GM18909 (cell line): ENCODE data around the gene TMCC2.
"Not testable (repeated sequence)": the region's sequence is repeated elsewhere in the genome, so short reads cannot be mapped to it uniquely, and the experiment has no call there.

Experiments
- ATAC-seq: cut with Tn5 transposase; IDR thresholded peaks from one replicate; pipeline ENCODE4 v1.9.1; 2021; ENCODE audit warnings: mild to moderate bottlenecking; ENCODE audit not compliant: unreplicated experiment, poor library complexity

The TMCC2 gene, protein sequence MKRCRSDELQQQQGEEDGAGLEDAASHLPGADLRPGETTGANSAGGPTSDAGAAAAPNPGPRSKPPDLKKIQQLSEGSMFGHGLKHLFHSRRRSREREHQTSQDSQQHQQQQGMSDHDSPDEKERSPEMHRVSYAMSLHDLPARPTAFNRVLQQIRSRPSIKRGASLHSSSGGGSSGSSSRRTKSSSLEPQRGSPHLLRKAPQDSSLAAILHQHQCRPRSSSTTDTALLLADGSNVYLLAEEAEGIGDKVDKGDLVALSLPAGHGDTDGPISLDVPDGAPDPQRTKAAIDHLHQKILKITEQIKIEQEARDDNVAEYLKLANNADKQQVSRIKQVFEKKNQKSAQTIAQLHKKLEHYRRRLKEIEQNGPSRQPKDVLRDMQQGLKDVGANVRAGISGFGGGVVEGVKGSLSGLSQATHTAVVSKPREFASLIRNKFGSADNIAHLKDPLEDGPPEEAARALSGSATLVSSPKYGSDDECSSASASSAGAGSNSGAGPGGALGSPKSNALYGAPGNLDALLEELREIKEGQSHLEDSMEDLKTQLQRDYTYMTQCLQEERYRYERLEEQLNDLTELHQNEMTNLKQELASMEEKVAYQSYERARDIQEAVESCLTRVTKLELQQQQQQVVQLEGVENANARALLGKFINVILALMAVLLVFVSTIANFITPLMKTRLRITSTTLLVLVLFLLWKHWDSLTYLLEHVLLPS

DNA sequence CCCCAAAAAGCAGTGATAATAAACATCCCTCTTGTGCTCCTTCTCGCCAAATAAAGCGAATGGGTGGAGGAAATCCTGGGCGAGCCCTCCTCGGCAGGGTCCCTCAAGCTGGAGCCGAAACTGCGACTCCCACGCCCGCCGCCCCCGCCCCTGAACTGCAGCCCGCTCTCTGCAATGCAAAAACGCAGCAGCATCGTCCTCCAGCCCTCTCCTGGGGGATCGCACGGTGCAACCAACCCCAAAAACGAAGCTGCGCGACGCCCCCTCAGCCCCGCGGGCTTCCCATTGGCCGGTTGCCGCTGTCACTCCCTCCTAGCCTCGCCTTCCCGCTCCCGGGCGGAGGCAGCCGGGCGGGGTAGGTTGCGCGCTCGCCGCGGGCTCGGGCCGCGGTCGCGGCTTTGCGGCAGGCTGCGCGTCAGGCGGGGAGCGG, at the start of gene TMCC2:
TMCC2 (plus strand) TSS at position 363 of the 430 bp plus-strand sequence. CDS start 619 bp downstream, outside the sequence.
- ATAC-seq: peak; percentile 54

DNA sequence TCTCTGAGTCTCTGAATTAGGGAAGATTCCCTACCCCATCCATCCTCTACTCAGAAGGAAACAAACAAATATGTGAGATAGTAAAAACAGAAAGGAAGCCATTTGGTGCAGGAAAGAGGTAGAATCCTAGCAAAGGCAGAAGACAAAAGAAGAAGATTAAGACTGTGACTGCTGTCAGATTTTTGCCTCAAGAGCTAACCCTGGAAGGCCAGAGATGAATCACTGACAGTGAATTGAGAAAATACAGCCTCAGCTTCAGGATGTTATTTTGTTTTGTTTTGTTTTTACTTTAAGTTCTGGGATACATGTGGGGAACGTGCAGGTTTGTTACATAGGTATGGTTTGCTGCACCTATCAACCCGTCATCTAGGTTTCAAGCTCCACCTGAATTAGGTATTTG, 47.9 kb upstream of the TMCC2 start:
- no peak for ATAC-seq

DNA sequence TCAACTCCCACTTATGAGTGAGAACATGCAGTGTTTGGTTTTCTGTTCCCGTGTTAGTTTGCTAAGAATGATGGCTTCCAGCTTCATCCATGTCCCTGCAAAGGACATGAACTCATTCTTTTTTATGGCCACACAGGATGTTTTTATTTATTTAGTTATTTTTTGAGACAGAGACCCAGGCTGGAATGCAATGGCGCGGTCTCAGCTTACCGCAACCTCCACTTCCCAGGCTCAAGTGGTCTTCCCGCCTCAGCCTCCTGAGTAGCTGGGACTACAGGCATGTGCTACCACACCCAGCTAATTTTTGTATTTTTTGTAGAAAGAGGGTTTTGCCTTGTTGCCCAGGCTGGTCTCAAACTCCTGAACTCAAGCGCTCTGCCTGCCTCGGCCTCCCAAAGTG, 47.4 kb upstream of the TMCC2 start:
- ATAC-seq: not testable (repeated sequence)

DNA sequence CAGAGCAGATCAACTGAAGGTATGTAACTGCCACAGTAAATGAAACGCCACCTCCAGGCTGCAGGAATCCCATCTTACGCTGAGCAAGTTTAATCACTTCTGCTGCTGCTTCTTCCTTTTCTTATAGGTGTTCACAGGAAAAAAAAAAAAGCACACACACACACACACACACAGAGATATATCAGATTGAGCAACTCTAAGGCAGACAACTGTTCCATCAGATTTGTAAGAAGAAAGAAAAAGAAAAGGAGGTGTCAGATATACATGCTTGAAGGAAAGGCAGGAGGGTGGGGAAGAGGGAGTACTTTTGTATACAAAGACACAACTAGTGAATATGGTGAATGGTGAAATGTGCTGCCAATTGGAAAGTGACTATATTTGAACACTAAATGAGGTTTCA, 44.8 kb upstream of the TMCC2 start:
- ATAC-seq: no peak

DNA sequence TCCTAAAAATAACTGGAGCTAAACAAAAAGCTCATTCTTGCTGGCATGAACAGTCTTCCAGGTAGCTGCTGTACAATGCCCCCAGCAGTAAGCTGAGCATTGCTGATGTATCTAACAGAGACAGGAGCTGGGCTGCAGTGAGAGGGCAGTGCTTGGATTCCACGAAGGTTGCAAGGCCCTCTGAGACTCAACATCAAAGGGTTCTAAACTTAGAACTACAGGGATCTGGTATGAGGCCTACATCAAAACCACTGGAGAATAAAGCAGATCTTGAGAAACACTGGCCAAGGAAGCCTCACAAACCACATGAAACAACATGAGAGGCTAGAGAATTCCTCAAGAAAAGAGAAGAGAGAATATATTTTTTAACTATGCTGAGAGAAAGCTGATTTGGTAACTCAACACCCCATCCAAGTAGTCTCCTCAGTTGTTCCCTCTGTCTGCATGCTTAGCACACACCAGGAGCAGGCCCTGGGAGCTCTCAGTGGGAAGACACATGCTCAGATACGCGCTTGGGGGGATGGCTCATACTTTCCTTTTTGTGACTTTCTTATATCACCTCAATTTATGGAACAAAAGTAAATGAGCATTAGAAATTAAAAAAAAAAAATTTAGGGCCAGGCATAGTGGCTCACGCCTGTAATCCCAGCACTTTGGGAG, 43.9 kb upstream of the TMCC2 start:
- ATAC-seq: no peak

DNA sequence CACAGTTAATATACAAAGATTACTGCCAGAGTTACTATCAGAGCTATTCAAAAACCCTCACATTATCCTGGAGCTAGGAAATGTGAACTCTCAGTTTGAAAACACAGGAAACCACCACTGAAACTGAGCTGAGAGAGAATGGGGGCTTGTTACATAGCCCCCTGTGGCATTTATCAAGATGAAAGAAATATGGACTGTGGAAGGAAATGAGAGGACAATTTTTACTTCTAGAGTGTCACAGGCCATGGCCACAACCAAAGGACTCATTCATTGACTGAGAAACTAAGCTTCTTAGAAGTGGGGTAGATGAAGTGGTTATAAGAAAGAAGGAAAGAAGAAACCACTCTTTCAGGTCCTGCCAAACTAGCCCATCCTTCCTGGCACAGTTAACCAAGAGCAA, 41.6 kb upstream of the TMCC2 start:
- ATAC-seq: no peak

DNA sequence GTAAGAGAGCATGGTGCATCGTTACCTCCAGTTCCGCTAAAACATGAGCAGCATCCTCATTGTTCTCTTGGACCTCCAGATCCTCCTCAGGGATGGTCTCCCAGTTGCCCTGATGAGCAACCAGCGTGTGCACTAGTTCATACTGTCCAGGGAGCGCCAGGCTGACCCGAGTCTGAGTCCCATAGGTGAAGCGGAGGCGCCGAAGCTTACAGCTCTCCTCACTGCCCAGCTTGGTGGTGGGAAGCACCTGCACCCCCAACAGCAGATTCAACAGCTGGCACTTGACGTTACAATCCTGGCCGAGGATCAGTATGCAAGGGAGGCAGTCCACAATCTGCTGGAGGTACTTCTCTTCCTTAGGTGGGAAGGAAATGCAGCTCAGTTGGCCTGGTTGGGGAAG, 40.3 kb upstream of the TMCC2 start:
- no peak for ATAC-seq

DNA sequence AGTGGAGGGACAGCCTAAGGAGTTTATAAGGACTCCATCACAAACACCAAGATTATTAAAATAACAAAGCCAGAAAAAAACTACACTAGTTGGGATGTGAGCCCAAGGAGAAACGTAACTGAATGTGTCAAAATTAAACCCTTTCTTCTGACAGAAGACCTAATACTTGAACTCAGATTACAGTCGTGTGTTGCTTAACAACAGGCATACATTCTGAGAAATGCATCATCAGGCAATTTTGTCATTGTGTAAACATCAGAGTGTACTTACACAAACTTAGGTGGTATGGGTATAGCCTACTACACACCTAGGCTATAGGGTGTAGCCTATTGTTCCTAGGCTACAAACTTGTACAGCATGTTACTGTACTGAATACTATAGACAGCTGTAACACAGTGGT, 39.6 kb upstream of the TMCC2 start:
- ATAC-seq: no peak

DNA sequence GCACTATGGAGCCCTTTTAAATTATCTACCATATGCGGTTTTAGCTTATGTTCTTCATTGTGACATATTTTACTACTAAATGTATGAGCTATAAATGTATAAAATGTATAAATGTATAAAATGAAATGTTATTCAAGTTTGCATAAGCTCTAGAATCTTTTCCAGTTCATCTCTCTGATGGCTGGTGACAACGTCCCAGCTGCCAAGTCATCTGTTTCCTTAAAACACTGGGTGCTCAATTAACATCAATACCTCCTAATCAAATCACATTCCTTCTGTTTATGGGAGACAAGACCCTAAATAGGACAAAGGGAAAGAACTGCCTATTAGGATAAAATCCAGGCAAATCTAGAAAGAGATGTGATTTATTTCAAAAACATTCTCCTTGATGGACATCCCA, 39.1 kb upstream of the TMCC2 start:
- no peak for ATAC-seq

DNA sequence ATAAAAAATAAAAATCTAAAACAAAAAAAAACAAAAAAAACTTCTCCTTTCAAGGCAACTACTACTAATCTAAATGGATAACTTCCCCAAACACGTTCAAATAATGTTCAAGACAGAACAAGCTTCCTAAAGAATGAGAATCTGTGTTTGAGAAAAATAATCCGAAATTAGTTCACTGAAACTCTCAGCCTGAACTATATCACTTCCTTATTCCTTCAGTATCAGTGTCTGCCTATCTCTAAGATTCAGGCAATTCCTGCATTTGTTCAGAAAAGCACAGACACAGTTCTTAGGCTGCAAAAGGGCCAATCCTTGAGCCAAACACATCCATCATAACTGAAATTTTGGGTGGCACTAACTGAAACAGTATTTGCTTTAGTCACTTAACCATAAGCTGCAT, 38.6 kb upstream of the TMCC2 start:
- ATAC-seq: no peak

DNA sequence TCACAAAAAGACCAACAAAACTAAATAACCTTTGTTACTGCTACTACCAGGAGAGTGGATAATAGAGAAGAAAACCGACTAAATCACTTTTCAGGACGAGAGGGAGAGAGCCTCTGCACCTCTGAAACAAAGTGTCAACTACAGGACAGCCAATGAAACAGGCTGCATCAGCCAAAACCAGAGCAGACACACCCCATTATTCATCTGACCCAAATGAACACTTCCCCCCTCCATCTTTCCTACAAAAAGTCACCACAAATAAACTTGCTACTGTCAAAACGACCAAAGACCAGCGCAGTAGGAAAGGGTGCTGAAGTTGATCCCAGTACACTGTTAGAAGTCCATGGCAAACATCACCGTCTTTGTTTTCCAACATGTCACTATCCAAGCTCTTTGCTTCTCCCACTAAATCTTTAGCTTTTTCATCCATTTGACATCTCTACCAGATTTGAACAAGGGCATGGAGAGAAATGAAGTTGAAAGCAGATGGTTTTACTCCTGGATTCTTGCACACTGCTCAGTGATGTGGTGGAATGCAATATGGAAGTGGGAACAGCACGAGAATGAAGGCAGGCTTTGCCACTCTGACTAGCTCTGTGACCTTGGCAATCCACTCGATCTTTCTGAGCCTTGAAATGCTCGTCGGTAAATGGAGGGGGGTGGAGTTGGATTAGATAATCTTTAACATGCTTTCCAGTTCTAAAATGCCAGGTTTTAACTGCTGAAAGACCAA, 36.7 kb upstream of the TMCC2 start:
- no peak for ATAC-seq

DNA sequence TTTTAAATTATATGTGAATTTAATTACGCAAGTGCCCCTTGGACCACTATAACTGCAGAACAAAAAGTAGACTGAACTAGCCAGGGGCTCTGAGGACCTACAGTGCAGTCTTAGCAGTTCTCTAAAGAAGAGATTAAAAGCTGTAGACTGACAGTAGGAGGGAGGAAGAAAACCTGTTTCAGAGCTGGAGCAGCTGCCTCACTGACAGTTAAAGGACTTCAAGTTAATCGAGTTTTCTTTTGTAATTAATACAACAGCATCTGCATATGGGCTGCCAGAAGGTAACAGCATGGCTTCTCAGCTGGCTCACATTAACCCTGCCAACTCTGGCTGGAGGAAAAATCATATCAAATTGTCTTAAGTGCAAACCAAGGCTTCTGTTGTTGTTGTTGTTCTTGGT, 36.1 kb upstream of the TMCC2 start:
- ATAC-seq: no peak

DNA sequence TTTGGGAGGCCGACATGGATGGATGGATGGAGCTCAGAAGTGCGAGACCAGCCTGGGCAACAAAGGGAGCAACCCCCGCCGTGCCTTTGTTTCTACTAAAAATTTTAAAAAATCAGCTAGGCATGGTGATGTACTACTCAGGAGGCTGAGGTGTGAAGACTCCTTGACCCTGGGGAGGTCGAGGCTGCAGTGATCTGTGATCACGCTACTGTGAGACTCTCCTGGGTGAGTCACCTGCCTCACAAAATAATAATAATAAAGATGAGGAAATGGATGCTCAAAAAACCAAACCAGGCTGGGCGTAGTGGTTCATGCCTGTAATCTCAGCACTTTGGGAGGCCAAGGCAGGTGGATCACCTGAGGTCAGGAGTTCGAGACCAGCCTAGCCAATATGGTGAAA, 35.5 kb upstream of the TMCC2 start:
- no peak for ATAC-seq

DNA sequence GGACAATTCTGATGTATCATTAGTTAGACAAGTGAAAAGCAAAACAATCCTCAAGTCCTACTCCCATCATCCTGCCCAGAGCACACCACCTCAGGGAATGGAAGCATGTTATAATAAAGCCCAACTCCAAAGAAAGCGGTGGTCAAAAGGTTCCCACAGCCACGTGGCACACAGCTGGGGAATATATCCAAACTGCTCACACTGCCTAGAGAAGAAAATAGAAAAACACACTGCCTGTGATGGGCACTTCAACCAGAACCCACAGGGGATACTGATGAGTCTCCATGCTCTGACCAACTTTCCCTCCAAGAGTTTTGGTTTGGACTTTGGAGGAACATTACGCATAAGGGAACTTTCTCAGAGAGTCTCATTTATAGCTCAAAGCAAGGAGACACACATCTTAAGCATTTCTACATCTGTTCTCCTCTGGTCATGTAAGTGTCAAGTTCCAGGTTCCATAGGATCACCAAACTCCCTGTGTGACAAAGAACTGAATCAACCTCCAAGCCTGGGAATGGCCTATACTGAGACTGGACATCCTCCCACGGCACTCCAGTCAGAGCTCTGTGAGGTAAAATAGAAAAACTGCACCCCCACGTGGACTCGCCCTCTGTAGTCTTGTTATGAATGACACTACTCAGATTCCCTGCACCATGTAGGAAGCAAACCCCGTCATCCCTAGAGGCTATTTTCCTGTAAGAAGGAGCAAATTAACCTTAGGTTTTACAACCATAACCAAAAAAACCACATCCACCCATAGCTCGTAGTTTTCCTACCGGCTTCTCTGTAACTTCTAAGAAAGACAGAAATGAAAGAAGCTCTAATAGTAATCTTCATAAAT, 28.4 kb upstream of the TMCC2 start:
- ATAC-seq: no peak

DNA sequence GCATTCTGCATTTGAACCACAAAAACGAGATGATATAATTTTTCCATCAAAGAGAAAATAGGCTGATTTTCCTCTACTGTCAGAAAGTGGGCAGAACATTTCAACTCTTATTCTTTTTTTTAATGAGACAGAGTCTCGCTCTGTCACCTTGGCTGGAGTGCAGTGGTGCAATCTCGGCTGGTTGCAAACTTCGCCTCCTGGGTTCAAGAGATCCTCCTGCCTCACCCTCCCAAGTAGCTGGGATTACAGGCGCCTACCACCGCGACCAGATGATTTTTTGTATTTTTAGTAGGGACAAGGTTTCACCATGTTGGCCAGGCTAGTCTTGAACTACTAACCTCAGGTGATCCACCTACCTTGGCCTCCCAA, 27.8 kb upstream of the TMCC2 start:
- no peak for ATAC-seq

DNA sequence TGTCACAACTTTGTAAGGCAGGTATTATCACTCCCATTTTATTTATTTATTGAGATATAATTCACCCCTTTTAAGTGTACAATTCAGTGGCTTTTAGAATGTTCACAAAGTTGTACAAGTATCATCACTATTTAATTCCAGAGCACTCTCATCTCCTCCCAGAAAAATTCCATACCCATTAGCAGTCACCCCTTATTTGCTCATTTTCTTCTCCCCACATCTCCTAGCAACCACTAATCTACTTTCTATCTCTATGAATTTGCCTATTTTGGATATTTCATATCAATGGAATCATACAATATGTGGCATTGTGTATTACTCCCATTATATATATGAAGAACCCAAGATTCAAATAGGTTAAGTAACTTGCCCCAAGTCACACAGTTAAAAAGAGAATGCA, 23.2 kb upstream of the TMCC2 start:
- ATAC-seq: no peak

DNA sequence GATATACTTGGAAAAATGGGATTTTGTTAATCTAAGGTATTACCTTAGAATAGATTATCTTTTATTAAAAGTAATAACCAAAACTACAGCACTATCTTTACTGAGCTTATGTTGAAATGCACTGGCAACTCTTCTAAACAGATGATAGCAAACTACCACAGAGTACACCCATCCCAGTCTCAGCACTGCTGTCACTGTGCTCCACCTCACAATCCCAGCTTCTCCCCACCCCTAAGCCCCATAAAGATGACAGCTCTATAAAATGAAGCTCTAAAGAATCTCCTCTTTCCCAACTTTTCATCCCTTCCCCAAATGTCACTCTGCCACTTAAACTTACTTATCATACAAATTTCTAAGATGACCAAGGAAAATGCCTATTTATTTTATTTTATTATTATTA, 22.7 kb upstream of the TMCC2 start:
- ATAC-seq: no peak

DNA sequence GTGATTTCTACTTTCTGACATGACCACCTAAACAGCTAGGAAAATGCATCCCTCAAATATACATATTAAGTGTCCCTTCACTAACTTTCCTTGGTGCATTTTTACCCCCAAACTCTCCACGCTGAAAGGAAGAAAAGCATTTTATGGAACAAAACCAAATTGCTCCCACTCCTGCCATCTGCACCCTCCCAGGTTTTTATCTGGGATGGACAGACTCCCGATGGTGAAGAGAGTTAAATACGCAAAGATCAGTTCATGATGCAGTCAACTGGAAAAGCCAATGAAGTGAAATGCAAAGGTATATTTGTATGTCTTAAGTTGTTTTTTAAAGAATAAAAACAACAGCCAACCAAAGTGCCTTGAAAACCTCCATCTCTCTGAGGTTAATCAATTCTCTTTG, 18.9 kb upstream of the TMCC2 start:
- ATAC-seq: no peak

DNA sequence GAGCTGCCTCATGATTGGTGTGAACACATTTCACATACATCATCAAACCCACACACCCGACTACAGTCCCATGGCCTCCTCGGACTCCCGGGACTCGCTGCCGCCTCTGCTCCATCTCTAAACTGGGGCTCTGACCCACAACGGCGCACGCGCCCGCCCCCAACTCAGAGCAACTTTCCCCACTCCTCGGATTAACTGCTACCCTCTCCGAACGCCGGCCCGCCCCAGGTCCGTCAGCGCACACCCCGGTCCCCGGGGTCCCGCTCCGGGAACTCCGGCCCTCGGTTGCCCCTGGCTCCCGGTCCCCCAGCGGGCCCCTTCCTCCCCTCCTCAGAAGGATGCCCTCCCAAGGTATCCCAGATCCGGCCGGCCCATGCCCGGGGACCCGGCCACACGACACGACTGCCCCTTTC, 17.0 kb upstream of the TMCC2 start:
- no peak for ATAC-seq
